A549 (cell line): Measurements from ENCODE around the gene MBD2. TPM values are rescaled to one million over a fixed set of nuclear protein-coding genes. Genes with fewer than 3 reads are reported as not detected.

Experiments used
- ATAC-seq, 2 experiments: fragments of 200-7000 bp in 1 of 2; fragments of >200 bp in 1 of 2; cut with Nextera tagmentation in 1 of 2; cut with Tn5 transposase in 1 of 2; 3 replicates each; pipeline versions ENCODE4 v1.8.0 to v1.9.1; 2018 to 2020; ENCODE audit warnings: mild to moderate bottlenecking in 1 of 2, moderate library complexity in 1 of 2
- CTCF ChIA-PET: fragments of 300-600 bp; sonication (Branson Sonifier 250); formaldehyde crosslinking; extraction: SDS; loops from one replicate; lab custom pipeline; 2021; ENCODE audit warnings: antibody characterized with exemption, inconsistent platforms; lab: Yijun Ruan, JAX
- POLR2A ChIA-PET: fragments of 350-600 bp; formaldehyde crosslinking; extraction: SDS; loops from one replicate; lab custom pipeline; 2021; ENCODE audit warnings: antibody characterized with exemption, inconsistent platforms; lab: Yijun Ruan, JAX
- DNase-seq, 2 experiments: peaks; one replicate each; pipeline versions ENCODE4 v3.0.0 to v3.0.0-alpha.2; 2011 to 2016; ENCODE audit warnings: low read depth in 1 of 2, low spot score in 1 of 2
- FAIRE-seq: peaks from 2 replicates; lab custom pipeline; 2011; peaks lifted over from hg19 to GRCh38; lab: Jason Lieb, UNC
- H3K27ac ChIP-seq, 2 experiments: fragments of >200 bp; sonication (Bioruptor Twin); formaldehyde crosslinking; 3 replicates each; pipeline ENCODE4 v1.5.1; 2016 to 2017
- H3K4me1 ChIP-seq: fragments of >200 bp; sonication (Bioruptor Twin); formaldehyde crosslinking; 3 replicates; pipeline ENCODE4 v1.6.1; 2016
- H3K4me2 ChIP-seq: fragments of >200 bp; sonication (Bioruptor Twin); formaldehyde crosslinking; 3 replicates; pipeline ENCODE4 v1.6.1; 2016
- H3K4me3 ChIP-seq: fragments of >200 bp; sonication (Bioruptor Twin); formaldehyde crosslinking; 3 replicates; pipeline ENCODE4 v1.5.1; 2016
- H3K9me3 ChIP-seq: fragments of >200 bp; sonication (Bioruptor Twin); formaldehyde crosslinking; 3 replicates; pipeline ENCODE4 v1.6.1; 2016
- ATOH8 ChIP-seq: fragments of 250-450 bp; sonication (Bioruptor Pico); IDR thresholded peaks from 2 replicates; pipeline ENCODE4 v1.5.0; 2020; ENCODE audit warnings: low read depth, mild to moderate bottlenecking, moderate library complexity
- CBX2 ChIP-seq: fragments of 200-600 bp; sonication (generic); IDR thresholded peaks from 2 replicates; pipeline ENCODE4 v1.6.1; 2016; ENCODE audit warnings: low read depth, mild to moderate bottlenecking, borderline replicate concordance
- CHD2 ChIP-seq: fragments of 150-350 bp; IDR thresholded peaks from 2 replicates; pipeline ENCODE4 v1.6.1; 2014; ENCODE audit warnings: low read length; ENCODE audit not compliant: partially characterized antibody
- CHD4 ChIP-seq: fragments of 200-600 bp; sonication (generic); IDR thresholded peaks from 2 replicates; pipeline ENCODE4 v1.6.1; 2016; ENCODE audit warnings: antibody characterized with exemption, mild to moderate bottlenecking, borderline replicate concordance
- E2F6 ChIP-seq: IDR thresholded peaks from 2 replicates; pipeline ENCODE4 v1.6.1; 2012; ENCODE audit warnings: low read depth, borderline replicate concordance
- EHF ChIP-seq: fragments of 250-450 bp; sonication (Bioruptor Pico); IDR thresholded peaks from 2 replicates; pipeline ENCODE4 v1.5.0; 2020; ENCODE audit warnings: mild to moderate bottlenecking
- EHMT2 ChIP-seq: fragments of 200-600 bp; sonication (generic); IDR thresholded peaks from 2 replicates; pipeline ENCODE4 v1.6.1; 2016; ENCODE audit warnings: antibody characterized with exemption, low read depth, mild to moderate bottlenecking, moderate library complexity
- EP300 ChIP-seq, 2 experiments: fragments of >200 bp; sonication (Bioruptor Twin); formaldehyde crosslinking; IDR thresholded peaks; 2 replicates in 1 of 2; 3 replicates in 1 of 2; pipeline ENCODE4 v1.6.1; 2016 to 2017
- FOSB ChIP-seq: fragments of 250-450 bp; sonication (Bioruptor Pico); IDR thresholded peaks from 2 replicates; pipeline ENCODE4 v1.5.0; 2020; ENCODE audit warnings: mild to moderate bottlenecking, moderate library complexity
- FOXS1 ChIP-seq: fragments of 250-450 bp; sonication (Bioruptor Pico); IDR thresholded peaks from 2 replicates; pipeline ENCODE4 v1.5.0; 2020; ENCODE audit warnings: mild to moderate bottlenecking, moderate library complexity
- HDAC2 ChIP-seq: fragments of 200-600 bp; sonication (generic); IDR thresholded peaks from 2 replicates; pipeline ENCODE4 v1.6.1; 2016
- JUN ChIP-seq, 2 experiments: fragments of >200 bp; sonication (Bioruptor Twin); formaldehyde crosslinking; IDR thresholded peaks; 2 replicates in 1 of 2; 3 replicates in 1 of 2; pipeline ENCODE4 v1.6.1; 2016 to 2017
- NFE2L2 ChIP-seq: fragments of 150-350 bp; conservative IDR thresholded peaks from 2 replicates; pipeline ENCODE4 v1.6.1; 2014; ENCODE audit warnings: low read length
- PHF8 ChIP-seq: fragments of 200-600 bp; sonication (generic); IDR thresholded peaks from 2 replicates; pipeline ENCODE4 v1.6.1; 2016; ENCODE audit warnings: low read depth, mild to moderate bottlenecking, antibody characterized with exemption, moderate library complexity, borderline replicate concordance
- POLR2AphosphoS2 ChIP-seq: conservative IDR thresholded peaks from 2 replicates; pipeline ENCODE4 v1.6.1; 2012; ENCODE audit warnings: low read length, improper control_type of control experiment, inconsistent platforms
- RFX5 ChIP-seq: fragments of 450-650 bp; IDR thresholded peaks from 2 replicates; pipeline ENCODE4 v1.7.1; 2014; ENCODE audit warnings: antibody characterized with exemption, mild to moderate bottlenecking, moderate library complexity
- RNF2 ChIP-seq: fragments of 200-600 bp; sonication (generic); IDR thresholded peaks from 2 replicates; pipeline ENCODE4 v1.6.1; 2016; ENCODE audit warnings: low read depth, mild to moderate bottlenecking, antibody characterized with exemption, moderate library complexity, borderline replicate concordance
- USF2 ChIP-seq: fragments of 450-650 bp; IDR thresholded peaks from 2 replicates; pipeline ENCODE4 v1.6.1; 2014; ENCODE audit warnings: antibody characterized with exemption
- ZFP36 ChIP-seq: fragments of 450-650 bp; IDR thresholded peaks from 2 replicates; pipeline ENCODE4 v1.6.1; 2014; ENCODE audit warnings: borderline replicate concordance; ENCODE audit not compliant: partially characterized antibody
- WGBS: methylation state at CpG from one replicate; pipeline ENCODE4 v1.1.6; 2017; ENCODE audit errors: missing lambda C conversion rate; 5-methylcytosine and 5-hydroxymethylcytosine counted together
- polyA plus RNA-seq, 4 experiments: library from polyadenylated mRNA; depleted of rRNA in 3 of 4; stranded (reverse); fragments of >200 nt; fragmentation: RNase III in 1 of 4; extraction: RNeasy Plus Mini Kit Qiagen cat#74134 plus additional on column Dnase treatment in 1 of 4; gene quantifications; 2 replicates in 3 of 4; 3 replicates in 1 of 4; pipeline ENCODE4 v1.2.3, GENCODE V29; 2011 to 2017

The MBD2 gene
- polyA plus RNA-seq, 2 of the 4 experiments (the other 2 are of a cell fraction), result 43.4 to 48.2 TPM

- no peak overlapping the region for H3K27ac ChIP-seq
- no peak overlapping the region for H3K4me2 ChIP-seq
- peaks cover 25% of the 10 kb centered on the region for H3K4me1 ChIP-seq
- ATAC-seq (no peak), FAIRE-seq (no peak), DNase-seq (no peak)
- ChIA-PET POLR2A (no interaction called here), CTCF (no interaction called here)
- WGBS, result 93% methylated on average over 4 of the region's 4 CpGs
- no peak for TF ChIP-seq CHD2
- no peak for TF ChIP-seq E2F6
- TF ChIP-seq RNF2, result no peak
- H3K9me3 ChIP-seq, result no peaks in the 10 kb centered on the region
- H3K4me3 ChIP-seq, result no peak overlapping the region
These were observed 70.2 kb downstream of the MBD2 start for GRCh38 chr18:54154231-54154630.

- ATAC-seq (no peak), DNase-seq (no peak), FAIRE-seq (no peak)
- CTCF ChIA-PET, result interaction anchor here (0.9 kb wide), 1 partner anchor 24 kb away, joined by 3 read pairs; no protein-coding TSS in a partner anchor
- POLR2A ChIA-PET, result no interaction called here
- Histone ChIP-seq H3K4me1 (peaks cover 30% of the 10 kb centered on the region), H3K4me3 (no peak overlapping the region), H3K27ac (no peak overlapping the region), H3K4me2 (0 out of 3 replicates have a peak overlapping the region, but pooled peaks have one; percentile 13), H3K9me3 (no peaks in the 10 kb centered on the region)
- 68% methylated on average over 3 of the region's 3 CpGs for WGBS
- TF ChIP-seq NFE2L2 (no peak), FOXS1 (no peak), CBX2 (no peak), ATOH8 (CRISPR knock-in tag) (no peak), PHF8 (no peak), CHD4 (no peak), FOSB (no peak), HDAC2 (no peak), RFX5 (no peak), JUN (IDR thresholded peaks at IDR 0.05) (no peak), EHMT2 (no peak), EHF (CRISPR knock-in tag) (no peak), POLR2AphosphoS2 (no peak), ZFP36 (no peak)
These were observed 73.1 kb downstream of the MBD2 start for GRCh38 chr18:54151376-54151775.

GRCh38 chr18:54150226-54150625, 74.2 kb downstream of the MBD2 start:
- DNase-seq, result no peak
- peak overlapping the region; percentile 73; the same call in 2 of the 3 replicates for H3K4me2 ChIP-seq
- ChIA-PET CTCF (interaction anchor here (0.9 to 1.5 kb wide), 2 partner anchors 23 to 30 kb away, joined by 3 read pairs; no protein-coding TSS in a partner anchor), POLR2A (no interaction called here)
- H3K9me3 ChIP-seq, result no peaks in the 10 kb centered on the region
- H3K4me1 ChIP-seq, result peaks cover 30% of the 10 kb centered on the region
- H3K27ac ChIP-seq, result peak overlapping the region; percentile 61 to 75; a peak in 5 of 6 replicates
- no peak overlapping the region for H3K4me3 ChIP-seq
- FAIRE-seq, result no peak
- ATAC-seq, result no peak
- 84% methylated on average over 7 of the region's 7 CpGs for WGBS
- no peak for TF ChIP-seq EP300 (IDR thresholded peaks at IDR 0.05)
- TF ChIP-seq ATOH8 (CRISPR knock-in tag), result no peak
- no peak for TF ChIP-seq EHF (CRISPR knock-in tag)
- TF ChIP-seq USF2, result no peak
